Stomach (tissue), 4 donors: ENCODE measurements around the gene C5.

Experiments used
- CTCF ChIP-seq, 7 experiments: fragments of 450-650 bp in 4 of 7; fragments of 200-600 bp in 3 of 7; sonication (generic) in 3 of 7; IDR thresholded peaks; one replicate each; pipeline ENCODE4 v1.5.1; 2016 to 2019; ENCODE audit warnings: antibody characterized with exemption in 7 of 7, control low read depth in 2 of 7, mild to moderate bottlenecking in 1 of 7
- EP300 ChIP-seq: sonication (generic); formaldehyde crosslinking; IDR thresholded peaks from one replicate; pipeline ENCODE4 v1.6.1; 2017; ENCODE audit warnings: antibody characterized with exemption
- POLR2A ChIP-seq, 4 donors: fragments of 450-650 bp; IDR thresholded peaks; one replicate each; pipeline ENCODE4 v1.6.1; 2016; ENCODE audit warnings: antibody characterized with exemption in 4 of 4, control low read depth in 2 of 4, mild to moderate bottlenecking in 1 of 4, moderate library complexity in 1 of 4

- TF ChIP-seq CTCF (IDR thresholded peaks at IDR 0.05): no peak
- no peak for TF ChIP-seq EP300
- TF ChIP-seq POLR2A (IDR thresholded peaks at IDR 0.05): no peak
Observed at GRCh38 chr9:120944434-120944843, 105.6 kb downstream of the C5 start.
